ENCODE data around the gene CLASRP.
A peak's percentile ranks its signal among the peaks of the same experiment; 100 is the strongest.

Gene CLASRP

DNA sequence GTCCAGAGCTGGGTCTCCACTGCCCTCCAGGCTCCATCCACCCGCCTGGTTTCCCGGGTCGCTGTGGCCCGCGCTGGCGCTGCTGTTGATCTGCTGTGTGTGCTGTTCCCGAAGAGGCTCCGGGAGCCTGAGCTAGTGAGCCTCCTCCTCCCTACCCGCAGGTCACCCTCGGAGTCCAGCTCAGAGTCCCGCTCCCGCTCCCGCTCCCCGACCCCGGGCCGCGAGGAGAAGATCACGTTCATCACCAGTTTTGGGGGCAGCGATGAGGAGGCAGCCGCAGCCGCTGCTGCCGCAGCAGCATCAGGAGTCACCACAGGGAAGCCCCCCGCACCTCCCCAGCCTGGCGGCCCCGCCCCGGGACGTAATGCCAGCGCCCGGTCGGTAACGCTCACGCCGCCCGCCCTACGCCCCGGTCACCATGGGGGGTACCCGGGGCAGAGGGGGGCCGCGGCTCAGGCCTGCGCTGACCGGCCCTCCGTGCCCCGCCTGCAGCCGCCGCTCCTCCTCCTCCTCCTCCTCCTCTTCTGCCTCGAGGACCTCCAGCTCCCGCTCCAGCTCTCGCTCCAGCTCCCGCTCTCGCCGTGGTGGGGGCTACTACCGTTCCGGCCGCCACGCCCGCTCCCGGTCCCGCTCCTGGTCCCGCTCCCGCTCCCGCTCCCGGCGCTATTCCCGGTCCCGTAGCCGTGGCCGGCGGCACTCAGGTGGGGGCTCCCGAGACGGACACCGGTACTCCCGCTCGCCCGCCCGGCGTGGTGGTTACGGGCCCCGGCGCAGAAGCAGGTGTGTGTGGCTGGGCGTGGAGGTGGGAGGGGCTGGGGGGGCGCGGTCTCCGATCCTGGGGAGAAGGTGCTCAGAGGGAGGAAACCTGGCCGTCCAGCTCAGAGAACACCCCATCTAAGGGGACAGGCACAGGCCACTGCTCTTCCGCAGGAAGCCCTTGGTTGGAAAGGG, 25.3 kb downstream of the CLASRP start:
- no peak for DNase-seq

- no peak for DNase-seq
These were observed 28.2 kb downstream of the CLASRP start for GRCh38 chr19:45066921-45067661.

DNA sequence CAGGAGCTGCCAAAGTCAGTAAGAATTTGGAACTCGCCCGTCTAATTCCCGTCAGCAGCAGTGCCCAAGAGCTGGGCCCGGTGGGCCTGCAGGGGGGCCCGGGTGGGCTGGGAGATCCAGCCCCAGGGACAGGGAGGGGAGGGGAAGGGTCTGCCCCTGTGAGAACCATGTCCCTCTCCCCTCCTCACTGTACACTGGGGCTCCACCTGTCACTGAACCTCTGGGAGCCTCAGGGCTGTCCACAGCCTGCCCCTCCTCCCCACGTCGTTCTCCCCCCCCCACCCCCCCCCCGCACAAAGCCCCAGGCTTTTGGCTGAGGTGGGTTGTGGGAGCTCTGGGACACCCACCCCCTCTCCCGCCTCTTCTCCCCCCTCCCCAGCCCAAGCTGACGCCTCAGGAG, 29.2 kb downstream of the CLASRP start:
- no peak for DNase-seq

- no peak for DNase-seq
These were observed 30.2 kb downstream of the CLASRP start for GRCh38 chr19:45069056-45069455.

DNA sequence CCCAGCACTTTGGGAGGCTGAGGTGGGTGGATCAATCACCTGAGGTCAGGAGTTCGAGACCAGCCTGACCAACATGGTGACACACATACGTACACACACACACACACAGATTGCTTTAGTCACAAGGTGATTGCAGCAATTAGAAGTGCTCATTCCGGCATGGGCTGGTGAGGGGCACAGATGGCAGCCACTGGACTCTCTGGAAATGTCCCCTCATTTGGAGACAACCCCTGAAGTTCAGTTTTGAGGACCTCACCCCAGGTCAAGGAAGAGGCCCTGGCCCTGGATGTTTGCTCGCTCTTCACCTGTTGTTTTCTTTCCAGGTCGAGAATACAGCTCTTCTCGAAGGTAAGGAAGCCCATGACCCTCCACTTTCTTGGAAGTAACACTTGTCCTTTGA, 31.4 kb downstream of the CLASRP start:
- DNase-seq, result no peak

GRCh38 chr19:45070861-45071544, 32.2 kb downstream of the CLASRP start:
- no peak for DNase-seq

DNA sequence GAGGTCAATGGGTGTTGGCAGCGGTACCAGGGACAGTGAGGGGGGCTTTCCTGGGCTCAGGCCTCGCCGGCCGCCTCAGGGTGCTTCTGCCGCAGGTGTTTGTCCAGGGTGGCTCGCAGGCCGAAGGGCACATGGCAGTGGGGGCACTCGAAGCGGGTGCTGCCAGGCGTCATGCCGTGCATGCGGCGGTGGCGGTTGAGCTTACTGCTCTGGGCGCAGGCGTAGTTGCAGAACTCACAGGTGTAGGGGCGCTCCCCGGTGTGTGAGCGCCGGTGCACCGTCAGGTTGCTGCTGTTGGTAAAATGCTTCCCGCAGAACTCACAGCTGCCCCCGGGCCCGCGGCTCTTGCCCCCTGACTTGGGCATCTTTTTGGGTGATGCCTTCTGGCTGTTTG, 32.7 kb downstream of the CLASRP start:
- DNase-seq, result no peak

GRCh38 chr19:45071969-45072790, 33.3 kb downstream of the CLASRP start:
- no peak for DNase-seq

GRCh38 chr19:45074744-45075300, 36.0 kb downstream of the CLASRP start:
- no peak for DNase-seq

GRCh38 chr19:45075301-45076028, 36.6 kb downstream of the CLASRP start:
- DNase-seq, result no peak

DNA sequence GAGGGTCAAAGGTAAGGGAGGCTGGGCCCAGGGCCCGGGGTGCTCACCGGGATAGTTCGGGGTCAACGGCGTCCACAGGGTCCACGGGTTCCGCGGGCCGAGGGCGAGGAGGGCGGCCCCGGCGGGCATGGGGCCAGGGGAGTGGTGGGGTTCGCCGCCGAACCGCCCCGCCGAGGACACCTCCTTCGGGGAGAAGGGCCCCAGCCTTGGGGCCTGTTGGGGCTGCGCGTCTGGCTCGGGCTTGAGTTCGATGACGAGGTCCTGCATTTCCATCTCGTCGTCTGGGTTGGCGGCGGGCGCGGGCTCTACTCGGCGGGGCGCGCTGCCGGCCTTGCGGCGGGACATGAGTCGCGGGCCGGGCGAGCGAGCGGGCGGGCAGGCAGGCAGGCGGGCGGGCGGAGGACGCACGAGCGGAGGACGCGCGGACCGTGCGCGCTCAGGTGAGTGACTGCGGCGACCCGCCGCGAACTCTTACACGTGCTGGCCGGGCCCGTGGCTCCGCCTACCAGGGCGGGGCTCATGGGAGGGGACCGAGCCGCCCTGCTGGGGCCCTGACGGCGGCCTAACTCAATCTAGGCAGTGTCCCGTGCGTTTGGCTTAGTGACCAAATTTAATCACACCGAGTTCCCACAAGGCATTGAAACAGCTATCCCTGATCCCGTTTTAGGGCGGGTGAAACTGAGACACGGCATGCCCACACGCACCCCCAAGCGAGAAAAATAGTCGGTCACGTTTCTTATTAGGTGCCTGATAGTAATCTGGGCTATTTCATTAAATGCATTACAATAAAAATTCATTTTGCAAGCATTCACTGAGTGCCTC, 37.4 kb downstream of the CLASRP start, which contains the start of gene ZNF296:
Gene ZNF296 (minus strand): TSS at position 450 of the 822 bp plus-strand sequence. CDS start 105 bp downstream, at position 345.
- DNase-seq, result peak; percentile 70 to 83

DNA sequence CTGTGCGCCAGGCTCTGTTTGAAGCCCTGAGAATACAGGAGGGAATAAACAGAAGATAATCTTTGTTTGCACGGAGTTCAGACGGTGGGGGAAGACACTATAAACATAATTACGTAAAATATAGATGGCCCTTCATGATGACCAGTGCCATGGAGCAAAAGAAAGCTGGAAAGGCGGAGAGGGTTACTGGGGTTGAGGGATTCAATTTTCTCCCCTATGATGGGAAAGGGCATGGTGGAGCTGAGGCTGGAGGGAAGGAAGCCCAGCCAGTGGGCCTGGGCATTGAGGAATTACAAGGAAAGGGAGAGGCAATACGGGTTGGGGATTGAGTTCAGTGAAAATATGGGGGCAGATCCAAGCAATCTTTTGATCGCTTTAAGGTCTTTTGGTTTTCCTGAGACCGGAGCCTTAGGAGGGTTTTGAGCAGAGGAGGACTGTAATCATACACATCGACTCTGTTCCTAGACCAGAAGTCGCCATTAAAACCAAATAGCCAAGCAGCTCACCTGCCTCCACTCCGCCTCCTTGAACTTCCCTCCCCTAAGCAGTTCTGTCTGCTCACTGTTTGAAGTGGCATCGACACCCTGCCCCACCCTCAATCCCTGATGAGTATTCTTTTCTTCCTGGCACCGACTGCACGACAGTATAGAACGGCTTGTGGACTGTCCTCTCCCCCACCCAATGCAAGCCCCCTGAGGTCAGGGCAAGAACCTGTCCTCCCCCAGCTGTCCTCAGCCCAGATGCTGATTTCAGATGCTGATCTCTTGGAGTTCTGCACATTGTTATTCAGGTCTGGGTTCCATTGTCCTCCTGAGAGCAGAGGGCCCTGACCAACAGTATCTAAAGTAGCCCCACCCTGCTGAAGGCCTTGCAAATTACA, 38.2 kb downstream of the CLASRP start:
- no peak for DNase-seq

GRCh38 chr19:45078390-45079062, 39.7 kb downstream of the CLASRP start:
- no peak for DNase-seq

DNA sequence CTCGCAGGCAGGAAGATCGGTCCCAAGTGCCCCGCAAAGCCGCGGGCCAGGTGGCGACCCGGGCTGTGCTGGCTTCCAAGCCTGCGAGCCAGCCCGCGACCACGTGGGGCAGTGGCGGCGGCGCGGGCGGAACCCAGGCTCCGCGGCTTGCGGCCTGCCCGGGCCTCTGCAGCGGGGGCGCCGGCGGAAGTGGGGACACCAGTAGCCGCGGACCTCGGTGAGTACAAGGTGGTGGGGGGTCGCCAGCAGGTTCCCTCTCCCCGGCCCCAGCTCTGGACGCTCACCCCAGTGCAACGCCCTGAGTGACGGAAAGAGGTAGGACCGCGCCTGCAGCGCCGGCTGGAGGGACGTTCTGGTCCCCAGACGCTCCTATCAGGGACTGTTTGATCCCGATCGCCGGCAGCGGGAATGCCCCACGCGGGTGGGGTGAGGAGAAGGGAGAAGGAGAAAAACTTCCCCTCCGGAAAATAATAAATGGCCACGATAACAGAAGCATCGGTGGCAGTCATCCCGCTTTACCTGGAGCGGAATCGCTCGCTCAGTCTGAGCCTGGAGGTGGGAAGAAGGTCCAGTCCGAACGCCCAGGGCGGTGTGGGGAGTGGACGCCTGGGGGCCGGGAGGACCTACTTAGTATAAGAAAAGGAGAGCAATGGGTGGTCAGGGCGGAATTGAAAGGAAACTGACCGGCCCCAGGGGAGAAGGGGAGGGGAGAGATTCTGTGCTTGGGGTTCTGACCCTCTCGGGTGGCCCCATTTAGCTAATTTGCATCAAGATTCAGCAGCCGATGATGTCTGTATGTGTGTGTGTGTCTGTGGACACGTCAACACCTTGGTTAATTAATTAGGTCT, 40.4 kb downstream of the CLASRP start, which contains the start of gene GEMIN7:
Gene GEMIN7 (plus strand): TSS at position 198 of the 848 bp plus-strand sequence. CDS start 10,855 bp downstream, outside the sequence.
- peak; percentile 59 to 81 for DNase-seq

GRCh38 chr19:45079911-45080370, 41.1 kb downstream of the CLASRP start:
- no peak for DNase-seq

GRCh38 chr19:45082170-45082569, 43.3 kb downstream of the CLASRP start:
- no peak for DNase-seq

- no peak for DNase-seq
These were observed 47.6 kb downstream of the CLASRP start for GRCh38 chr19:45086480-45086879.
